Sigmoid colon (tissue), 7 donors: Measurements from ENCODE around the gene SLC35A2. TPM values are rescaled to one million over a fixed set of nuclear protein-coding genes. Genes with fewer than 3 reads are reported as not detected.
A peak's percentile ranks its signal among the peaks of the same experiment; 100 is the strongest.

Source experiments
- DNase-seq: peaks from one replicate; pipeline ENCODE4 v3.0.0-alpha.2; 2019
- H3K27ac ChIP-seq, 4 donors: fragments of 200-600 bp; sonication (generic); one replicate each; pipeline ENCODE4 v1.5.1; 2016 to 2019; ENCODE audit warnings: mild to moderate bottlenecking in 1 of 4
- H3K27me3 ChIP-seq, 3 donors: fragments of 200-600 bp; sonication (generic); one replicate each; pipeline ENCODE4 v1.5.1; 2019; ENCODE audit warnings: mild to moderate bottlenecking in 1 of 3
- H3K36me3 ChIP-seq, 4 donors: fragments of 200-600 bp; sonication (generic); one replicate each; pipeline ENCODE4 v1.5.1; 2016 to 2019
- H3K4me1 ChIP-seq, 4 donors: fragments of 200-600 bp; sonication (generic); one replicate each; pipeline ENCODE4 v1.5.1; 2017 to 2019
- H3K4me3 ChIP-seq, 4 donors: fragments of 200-600 bp; sonication (generic); one replicate each; pipeline ENCODE4 v1.5.1; 2017 to 2019; ENCODE audit warnings: mild to moderate bottlenecking in 2 of 4, moderate library complexity in 1 of 4
- H3K9me3 ChIP-seq, 4 donors: fragments of 200-600 bp in 3 of 4; sonication (generic) in 3 of 4; one replicate each; pipeline versions ENCODE4 v1.5.1 to v1.6.1; 2013 to 2019
- EP300 ChIP-seq, 4 donors: sonication (generic); formaldehyde crosslinking; IDR thresholded peaks; one replicate each; pipeline ENCODE4 v1.6.1; 2017; ENCODE audit warnings: antibody characterized with exemption in 4 of 4
- POLR2A ChIP-seq, 2 donors: fragments of 450-650 bp; IDR thresholded peaks; one replicate each; pipeline ENCODE4 v1.6.1; 2016; ENCODE audit warnings: antibody characterized with exemption in 2 of 2, mild to moderate bottlenecking in 2 of 2, moderate library complexity in 2 of 2
- POLR2AphosphoS5 ChIP-seq, 4 donors: sonication (generic); formaldehyde crosslinking; IDR thresholded peaks; one replicate each; pipeline ENCODE4 v1.6.1; 2017; ENCODE audit warnings: antibody characterized with exemption in 4 of 4
- WGBS, 2 donors: extraction: QIAGEN DNeasy Blood & Tissue Kit; methylation state at CpG; one replicate each; pipeline ENCODE4 v1.1.7; 2013; 5-methylcytosine and 5-hydroxymethylcytosine counted together
- intact Hi-C: fragments of 100-400 bp; cut with DNase I; formaldehyde crosslinking; loops from one replicate; pipeline ENCODE4 v1.15.1; 2023
- polyA plus RNA-seq, 3 donors: library from polyadenylated mRNA; stranded (reverse); fragments of 200-250 nt; gene quantifications; one replicate each; pipeline ENCODE4 v1.2.3, GENCODE V29; 2013
- total RNA-seq, 4 donors: library from RNA; depleted of rRNA; stranded (reverse); fragments of >200 nt; gene quantifications; one replicate each; pipeline ENCODE4 v1.1.0, GENCODE V29; 2016
- TF ChIP-seq, protein P1 (sequence below), 4 experiments: fragments of 450-650 bp in 3 of 4; fragments of 200-600 bp in 1 of 4; IDR thresholded peaks; one replicate each; pipeline ENCODE4 v1.5.1; 2016 to 2019; ENCODE audit warnings: antibody characterized with exemption in 4 of 4, mild to moderate bottlenecking in 3 of 4, moderate library complexity in 2 of 4
- donor health status: healthy with polysubstance abuse.
- donor health status: Bipolar disorder and iron deficiency.
- donor health status: healthy.

SLC35A2 gene
- total and polyA plus RNA-seq, 7 donors = 5.6 to 43.9 (median 6.4) TPM

DNA sequence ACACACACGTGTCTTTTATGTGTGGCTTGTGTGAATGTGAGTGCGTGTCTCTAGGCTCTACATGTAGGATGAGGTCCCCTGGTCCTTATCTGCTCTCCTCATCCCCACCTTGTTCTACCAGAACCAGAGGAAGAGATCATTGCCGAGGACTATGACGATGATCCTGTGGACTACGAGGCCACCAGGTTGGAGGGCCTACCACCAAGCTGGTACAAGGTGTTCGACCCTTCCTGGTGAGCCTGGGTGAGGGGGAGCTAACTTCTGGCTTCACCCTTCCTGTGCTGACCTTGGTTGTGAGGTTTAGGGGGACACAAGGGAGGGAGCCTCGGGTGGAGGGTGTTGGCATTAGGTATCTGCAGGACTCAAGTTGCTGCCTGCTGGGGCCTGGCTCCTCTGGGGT lies 10.4 kb downstream of the SLC35A2 start:
- DNase-seq = peak; percentile 46
- Histone ChIP-seq H3K27ac (no peak overlapping the region), H3K4me1 (peaks cover 0 to 19% (median 16%) of the 10 kb centered on the region in 4 donors), H3K9me3 (no peaks in the 10 kb centered on the region), H3K27me3 (no peaks in the 10 kb centered on the region), H3K4me3 (no peak overlapping the region), H3K36me3 (peaks cover 0 to 41% (median 8%) of the 10 kb centered on the region in 4 donors)
- 92 to 95% methylated on average over 7 of the region's 7 CpGs for WGBS, 2 donors
- intact Hi-C loops = no loop called here
- TF ChIP-seq, protein P1, sequence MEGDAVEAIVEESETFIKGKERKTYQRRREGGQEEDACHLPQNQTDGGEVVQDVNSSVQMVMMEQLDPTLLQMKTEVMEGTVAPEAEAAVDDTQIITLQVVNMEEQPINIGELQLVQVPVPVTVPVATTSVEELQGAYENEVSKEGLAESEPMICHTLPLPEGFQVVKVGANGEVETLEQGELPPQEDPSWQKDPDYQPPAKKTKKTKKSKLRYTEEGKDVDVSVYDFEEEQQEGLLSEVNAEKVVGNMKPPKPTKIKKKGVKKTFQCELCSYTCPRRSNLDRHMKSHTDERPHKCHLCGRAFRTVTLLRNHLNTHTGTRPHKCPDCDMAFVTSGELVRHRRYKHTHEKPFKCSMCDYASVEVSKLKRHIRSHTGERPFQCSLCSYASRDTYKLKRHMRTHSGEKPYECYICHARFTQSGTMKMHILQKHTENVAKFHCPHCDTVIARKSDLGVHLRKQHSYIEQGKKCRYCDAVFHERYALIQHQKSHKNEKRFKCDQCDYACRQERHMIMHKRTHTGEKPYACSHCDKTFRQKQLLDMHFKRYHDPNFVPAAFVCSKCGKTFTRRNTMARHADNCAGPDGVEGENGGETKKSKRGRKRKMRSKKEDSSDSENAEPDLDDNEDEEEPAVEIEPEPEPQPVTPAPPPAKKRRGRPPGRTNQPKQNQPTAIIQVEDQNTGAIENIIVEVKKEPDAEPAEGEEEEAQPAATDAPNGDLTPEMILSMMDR (IDR thresholded peaks at IDR 0.05) = no peak

DNA sequence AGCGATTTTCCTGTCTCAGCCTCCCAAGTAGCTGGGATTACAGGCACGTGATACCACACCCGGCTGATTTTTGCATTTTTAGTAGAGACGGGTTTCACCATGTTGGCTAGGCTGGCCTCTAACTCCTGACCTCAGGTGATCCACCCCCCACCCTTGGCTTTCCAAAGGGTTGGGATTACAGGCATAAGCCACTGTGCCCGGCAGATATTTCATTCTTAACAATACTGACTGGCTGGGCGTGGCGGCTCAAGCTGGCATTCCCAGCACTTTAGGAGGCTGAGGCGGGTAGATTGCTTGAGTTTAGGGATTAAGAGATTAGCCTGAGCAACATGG lies 12.4 kb downstream of the SLC35A2 start:
- intact Hi-C loops = loop anchor here (10.0 kb wide), 1 partner anchor 224 kb away; no protein-coding TSS in a partner anchor
- H3K9me3 ChIP-seq = no peaks in the 10 kb centered on the region

DNA sequence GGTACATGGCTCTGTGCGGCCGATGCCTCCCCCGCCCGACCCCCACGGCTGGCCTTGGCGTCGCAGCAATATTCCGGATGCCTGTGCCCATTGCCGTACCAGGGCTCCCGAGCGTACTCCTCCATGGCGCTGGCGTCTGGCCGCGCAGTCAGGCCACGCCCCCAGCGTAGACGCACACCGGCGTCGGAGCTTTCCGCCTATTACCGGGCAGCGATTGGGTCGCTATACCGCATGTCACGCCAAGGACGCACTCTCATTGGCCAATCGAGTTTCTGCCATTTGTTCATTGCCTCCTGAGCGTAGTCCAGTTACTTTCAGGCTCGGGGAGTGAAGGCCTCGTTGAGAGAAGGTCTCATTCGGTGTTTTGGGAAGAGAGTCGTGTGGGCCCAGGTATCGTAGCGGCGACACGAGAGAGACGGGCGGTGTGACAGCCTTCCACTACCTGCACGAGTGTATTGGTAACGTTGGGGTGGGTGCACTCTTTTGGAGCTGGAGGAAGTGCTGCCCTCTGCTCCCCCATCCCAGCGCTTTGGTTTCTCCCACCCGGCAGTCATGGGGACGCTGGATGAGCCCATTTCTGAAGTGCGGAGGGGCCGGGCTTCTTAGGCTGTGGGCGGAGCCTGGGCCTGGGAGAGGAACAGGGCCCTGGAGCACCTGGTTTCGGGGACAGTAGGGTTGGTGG lies 13.7 kb downstream of the SLC35A2 start, which contains the start of the genes PQBP1 and TIMM17B:
Gene PQBP1 (plus strand): TSS at position 306 of the 682 bp plus-strand sequence. CDS start 580 bp downstream, outside the sequence.
Gene TIMM17B (minus strand): TSS at position 144 of the 682 bp plus-strand sequence. CDS start 19 bp downstream, at position 125.
- intact Hi-C loops = loop anchor here (10.0 kb wide), 1 partner anchor 223 kb away; no protein-coding TSS in a partner anchor
- no peaks in the 10 kb centered on the region for H3K27me3 ChIP-seq
- TF ChIP-seq POLR2A (IDR thresholded peaks at IDR 0.05) = peak; percentile 59 to 69
- TF ChIP-seq EP300 (IDR thresholded peaks at IDR 0.05) = no peak
- TF ChIP-seq POLR2AphosphoS5 (IDR thresholded peaks at IDR 0.05) = peak; percentile 86 to 93 (median 88)
- TF ChIP-seq, protein P1 (IDR thresholded peaks at IDR 0.05) = no peak
- DNase-seq = peak; percentile 96
- H3K4me1 ChIP-seq = peaks cover 0 to 19% (median 17%) of the 10 kb centered on the region in 4 donors
- peak within 1 kb of the TSS; percentile 59 to 70 (median 66) for H3K4me3 ChIP-seq
- H3K36me3 ChIP-seq = peaks cover 0 to 34% (median 6%) of the 10 kb centered on the region in 4 donors
- peak within 1 kb of the TSS; percentile 94 to 98 (median 95) for H3K27ac ChIP-seq
- 0 to 1% methylated on average over 49 of the region's 49 CpGs for WGBS, 2 donors
- no peaks in the 10 kb centered on the region for H3K9me3 ChIP-seq

More for the DNA sequence above, 12.4 kb downstream of the SLC35A2 start:
- WGBS, 2 donors = 37 to 80% methylated on average over 8 of the region's 8 CpGs
- H3K36me3 ChIP-seq = peaks cover 0 to 33% (median 8%) of the 10 kb centered on the region in 4 donors
- TF ChIP-seq POLR2A (IDR thresholded peaks at IDR 0.05) = no peak
- TF ChIP-seq EP300 (IDR thresholded peaks at IDR 0.05) = no peak
- TF ChIP-seq, protein P1 (IDR thresholded peaks at IDR 0.05) = no peak
- no peak for TF ChIP-seq POLR2AphosphoS5 (IDR thresholded peaks at IDR 0.05)
- H3K27me3 ChIP-seq = no peaks in the 10 kb centered on the region
- no peak for DNase-seq
- peaks cover 0 to 19% (median 17%) of the 10 kb centered on the region in 4 donors for H3K4me1 ChIP-seq
- H3K27ac ChIP-seq = peak overlapping the region; percentile 21 to 98 (median 95)
- H3K4me3 ChIP-seq = no peak overlapping the region

DNA sequence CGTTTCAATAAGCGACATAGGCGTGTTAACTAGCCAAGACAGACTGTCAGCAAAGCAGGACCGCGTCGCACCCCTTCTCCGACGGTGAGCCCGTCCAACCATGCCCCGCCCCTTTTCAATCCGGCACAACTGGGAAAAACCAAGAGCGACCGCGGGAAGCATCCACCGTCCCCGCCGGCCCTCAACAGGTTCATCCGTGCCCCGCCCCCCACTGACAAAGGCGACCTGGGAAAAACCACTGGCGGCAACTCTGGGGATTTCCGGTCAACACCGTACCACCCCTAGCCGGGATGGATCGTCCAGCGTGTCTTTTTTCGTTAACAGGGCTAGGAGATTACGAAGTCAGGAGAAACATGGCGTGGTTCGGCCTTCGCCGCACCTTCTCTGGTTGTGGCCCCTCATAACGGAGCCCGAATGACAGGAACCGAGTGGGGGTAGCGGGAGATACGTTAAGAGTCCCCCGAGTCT lies 14.3 kb downstream of the SLC35A2 start:
- peak in 1 of 4 donors; percentile 11 for TF ChIP-seq EP300 (IDR thresholded peaks at IDR 0.05)
- no peak for TF ChIP-seq POLR2AphosphoS5 (IDR thresholded peaks at IDR 0.05)
- 0% methylated on average over 38 of the region's 38 CpGs for WGBS, 2 donors
- peak; percentile 92 for DNase-seq
- H3K36me3 ChIP-seq = peaks cover 0 to 28% (median 4%) of the 10 kb centered on the region in 4 donors
- H3K27ac ChIP-seq = peak overlapping the region; percentile 94 to 98 (median 95)
- peak overlapping the region; percentile 59 to 70 (median 66) for H3K4me3 ChIP-seq
- intact Hi-C loops = loop anchor here (10.0 kb wide), 1 partner anchor 222 kb away; no protein-coding TSS in a partner anchor
- peaks cover 0 to 19% (median 19%) of the 10 kb centered on the region in 4 donors for H3K4me1 ChIP-seq
- no peaks in the 10 kb centered on the region for H3K27me3 ChIP-seq
- no peaks in the 10 kb centered on the region for H3K9me3 ChIP-seq

DNA sequence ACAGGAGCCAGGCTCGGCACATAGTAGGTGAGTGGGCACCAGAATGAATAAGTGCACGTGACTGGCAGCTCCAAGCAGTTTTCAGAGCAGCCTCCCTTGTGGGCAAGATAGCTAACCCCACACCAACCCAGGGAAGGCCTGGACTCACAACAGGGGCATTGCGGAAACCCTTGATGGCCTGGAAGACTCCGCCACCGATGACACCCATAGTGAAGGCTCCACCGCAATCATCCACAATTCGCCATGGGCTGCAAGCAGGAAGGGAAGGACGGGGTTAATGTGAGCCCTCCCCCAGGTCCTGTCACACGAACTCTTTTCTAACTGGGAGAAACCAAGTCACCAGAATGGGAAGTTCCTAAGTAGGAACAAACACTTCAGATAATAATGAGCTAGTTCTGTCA lies 14.8 kb downstream of the SLC35A2 start:
- Histone ChIP-seq H3K4me1 (peaks cover 0 to 24% (median 23%) of the 10 kb centered on the region in 4 donors), H3K36me3 (peaks cover 0 to 22% (median under 1%) of the 10 kb centered on the region in 4 donors), H3K27me3 (no peaks in the 10 kb centered on the region), H3K27ac (peak overlapping the region; percentile 94 to 98 (median 95)), H3K9me3 (no peaks in the 10 kb centered on the region), H3K4me3 (peak overlapping the region; percentile 59 to 70 (median 66))
- TF ChIP-seq, protein P1 (IDR thresholded peaks at IDR 0.05) = no peak
- TF ChIP-seq EP300 (IDR thresholded peaks at IDR 0.05) (no peak), POLR2A (IDR thresholded peaks at IDR 0.05) (no peak), POLR2AphosphoS5 (IDR thresholded peaks at IDR 0.05) (no peak)
- no peak for DNase-seq
- intact Hi-C loops = loop anchor here (10.0 kb wide), 1 partner anchor 222 kb away; no protein-coding TSS in a partner anchor
- WGBS, 2 donors = 54 to 55% methylated on average over 9 of the region's 9 CpGs
